KMS-11 (cell line): ENCODE results near the gene SSR1.

Source experiments
- H2AFZ ChIP-seq: fragments of 200-600 bp; sonication (generic); 2 replicates; pipeline ENCODE4 v1.6.1; 2016; ENCODE audit warnings: antibody characterized with exemption, mixed run types, low read depth
- H3K27ac ChIP-seq: fragments of 200-600 bp; sonication (generic); 2 replicates; pipeline ENCODE4 v1.6.1; 2016; ENCODE audit warnings: mild to moderate bottlenecking, mixed run types
- H3K27me3 ChIP-seq: fragments of 200-600 bp; sonication (generic); 2 replicates; pipeline ENCODE4 v1.6.1; 2017; ENCODE audit warnings: mild to moderate bottlenecking, low read depth, mixed run types, moderate library complexity; ENCODE audit not compliant: insufficient read depth
- H3K36me3 ChIP-seq: fragments of 200-600 bp; sonication (generic); 2 replicates; pipeline ENCODE4 v1.6.1; 2017; ENCODE audit warnings: mild to moderate bottlenecking, mixed run types; ENCODE audit not compliant: insufficient read depth
- H3K4me1 ChIP-seq: fragments of 200-600 bp; sonication (generic); 2 replicates; pipeline ENCODE4 v1.6.1; 2016; ENCODE audit warnings: mild to moderate bottlenecking, low read depth, mixed run types; ENCODE audit not compliant: poor library complexity, severe bottlenecking
- H3K4me2 ChIP-seq: fragments of 200-600 bp; sonication (generic); 2 replicates; pipeline ENCODE4 v1.7.0; 2016; ENCODE audit warnings: mild to moderate bottlenecking, mixed run types
- H3K4me3 ChIP-seq: fragments of 200-600 bp; sonication (generic); IDR thresholded peaks from 2 replicates; pipeline ENCODE4 v1.6.1; 2017; ENCODE audit warnings: low read depth, low read length, mixed read lengths; ENCODE audit not compliant: insufficient read depth
- H3K79me2 ChIP-seq: fragments of 200-600 bp; sonication (generic); 2 replicates; pipeline ENCODE4 v1.6.1; 2016; ENCODE audit warnings: low read depth, mixed run types; ENCODE audit not compliant: insufficient read depth
- H3K9ac ChIP-seq: fragments of 200-600 bp; sonication (generic); 2 replicates; pipeline ENCODE4 v1.6.1; 2016; ENCODE audit warnings: mild to moderate bottlenecking, mixed run types
- H4K20me1 ChIP-seq: fragments of 200-600 bp; sonication (generic); 2 replicates; pipeline ENCODE4 v1.6.1; 2016; ENCODE audit warnings: mild to moderate bottlenecking, mixed run types; ENCODE audit not compliant: insufficient read depth
- CTCF ChIP-seq: fragments of 200-600 bp; sonication (generic); conservative IDR thresholded peaks from 2 replicates; pipeline ENCODE4 v1.6.1; 2017; ENCODE audit warnings: low read depth, mild to moderate bottlenecking, antibody characterized with exemption, low read length, moderate library complexity, mixed read lengths

SSR1 gene

DNA sequence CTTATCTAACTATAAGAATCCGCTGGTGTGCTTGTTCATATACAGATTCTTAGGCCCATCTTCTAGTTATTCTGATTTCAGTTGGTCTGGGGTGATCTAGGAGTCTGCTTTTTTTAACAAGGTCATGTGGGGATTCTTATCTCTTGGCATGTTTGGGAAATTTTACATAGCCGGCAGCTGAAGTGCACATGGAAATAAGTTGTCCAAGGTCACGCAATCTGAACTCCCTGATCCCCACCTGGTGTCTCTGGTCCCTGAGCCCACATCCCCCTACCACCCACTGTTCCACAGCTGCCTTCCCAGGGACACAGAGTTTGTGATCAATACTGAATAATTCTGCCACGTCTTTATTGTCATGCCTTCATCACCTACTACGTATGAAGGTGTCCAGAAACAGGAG, 90.8 kb downstream of the SSR1 start:
- peaks cover 13% of the 10 kb centered on the region for H3K4me1 ChIP-seq
- no peaks in the 10 kb centered on the region for H3K79me2 ChIP-seq
- H3K27ac ChIP-seq = no peak overlapping the region
- no peaks in the 10 kb centered on the region for H3K27me3 ChIP-seq
- H3K4me3 ChIP-seq = no peak overlapping the region
- H2AFZ ChIP-seq = no peak overlapping the region
- H3K9ac ChIP-seq = no peak overlapping the region
- H3K36me3 ChIP-seq = no peaks in the 10 kb centered on the region
- H3K4me2 ChIP-seq = no peak overlapping the region
- no peaks in the 10 kb centered on the region for H4K20me1 ChIP-seq
- TF ChIP-seq CTCF = no peak

DNA sequence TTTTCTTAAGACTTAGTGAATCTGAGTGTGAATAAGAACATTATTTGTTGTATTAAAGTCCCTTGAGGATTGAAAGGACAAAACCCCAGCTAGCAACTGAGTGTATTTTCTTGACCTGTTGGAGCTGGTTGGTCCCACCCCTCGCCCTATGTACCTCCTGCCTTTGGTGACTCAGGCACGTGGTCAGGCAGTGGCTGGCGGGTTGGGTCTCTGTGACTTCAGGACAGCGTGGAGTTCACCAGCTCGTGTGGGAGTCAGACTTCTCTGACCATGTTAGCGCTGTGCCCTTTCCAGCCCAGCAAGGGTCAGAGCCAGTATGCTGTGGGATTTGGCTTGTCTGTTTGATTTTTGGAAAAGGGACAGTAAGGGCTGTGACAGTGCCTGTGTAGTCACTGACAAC, 93.7 kb downstream of the SSR1 start:
- no peaks in the 10 kb centered on the region for H4K20me1 ChIP-seq
- H3K4me2 ChIP-seq = no peak overlapping the region
- H3K9ac ChIP-seq = no peak overlapping the region
- no peaks in the 10 kb centered on the region for H3K36me3 ChIP-seq
- H2AFZ ChIP-seq = no peak overlapping the region
- no peaks in the 10 kb centered on the region for H3K27me3 ChIP-seq
- H3K79me2 ChIP-seq = no peaks in the 10 kb centered on the region
- H3K4me1 ChIP-seq = peaks cover 38% of the 10 kb centered on the region
- no peak for TF ChIP-seq CTCF
- H3K4me3 ChIP-seq = no peak overlapping the region
- no peak overlapping the region for H3K27ac ChIP-seq

- Histone ChIP-seq H3K4me2 (no peak overlapping the region), H4K20me1 (no peaks in the 10 kb centered on the region), H3K4me1 (peaks cover 38% of the 10 kb centered on the region), H2AFZ (no peak overlapping the region), H3K27me3 (no peaks in the 10 kb centered on the region), H3K27ac (no peak overlapping the region), H3K36me3 (no peaks in the 10 kb centered on the region), H3K9ac (no peak overlapping the region), H3K4me3 (no peak overlapping the region), H3K79me2 (no peaks in the 10 kb centered on the region)
- no peak for TF ChIP-seq CTCF
These were observed 94.5 kb downstream of the SSR1 start for GRCh38 chr6:7218406-7218988.
